Subcutaneous abdominal adipose tissue (tissue), 5 donors: ENCODE measurements around the gene SERPING1.

Experiments
- H3K27ac ChIP-seq: one replicate; pipeline ENCODE4 v1.7.0; 2013; ENCODE audit warnings: low read depth, mild to moderate bottlenecking, inconsistent platforms, low read length, moderate library complexity
- H3K27me3 ChIP-seq, 5 donors: one replicate each; pipeline ENCODE4 v1.7.0; 2013; ENCODE audit warnings: low read length in 5 of 5, inconsistent platforms in 1 of 5; ENCODE audit not compliant: control insufficient read depth in 5 of 5, insufficient read depth in 4 of 5
- H3K36me3 ChIP-seq, 5 donors: one replicate each; pipeline ENCODE4 v1.7.0; 2013; ENCODE audit warnings: low read length in 5 of 5; ENCODE audit not compliant: control insufficient read depth in 5 of 5, insufficient read depth in 5 of 5
- H3K4me1 ChIP-seq, 5 donors: one replicate each; pipeline ENCODE4 v1.7.0; 2013; ENCODE audit warnings: low read length in 5 of 5, mild to moderate bottlenecking in 3 of 5, moderate library complexity in 1 of 5; ENCODE audit not compliant: control insufficient read depth in 5 of 5, insufficient read depth in 5 of 5
- H3K4me3 ChIP-seq, 5 donors: one replicate each; pipeline ENCODE4 v1.7.0; 2013; ENCODE audit warnings: low read length in 5 of 5, low read depth in 1 of 5
- H3K9ac ChIP-seq, 5 donors: one replicate each; pipeline ENCODE4 v1.7.0; 2013; ENCODE audit warnings: low read length in 5 of 5, mild to moderate bottlenecking in 4 of 5, moderate library complexity in 3 of 5
- H3K9me3 ChIP-seq, 5 donors: one replicate each; pipeline ENCODE4 v1.7.0; 2013; ENCODE audit warnings: low read length in 5 of 5; ENCODE audit not compliant: control insufficient read depth in 5 of 5
- donor health status: healthy.
- donor health status: healthy.
- donor health status: healthy.
- donor health status: healthy.
- donor health status: healthy.

Gene SERPING1

GRCh38 chr11:57641011-57641807, 43.7 kb downstream of the SERPING1 start:
- peaks cover 4 to 42% (median 38%) of the 10 kb centered on the region in 5 donors for H3K4me1 ChIP-seq
- H3K9ac ChIP-seq = no peak overlapping the region
- no peaks in the 10 kb centered on the region for H3K9me3 ChIP-seq
- peaks cover 1 to 10% (median 7%) of the 10 kb centered on the region in 5 donors for H3K27me3 ChIP-seq
- no peaks in the 10 kb centered on the region for H3K36me3 ChIP-seq
- H3K4me3 ChIP-seq = no peak overlapping the region
- no peak overlapping the region for H3K27ac ChIP-seq

GRCh38 chr11:57643802-57644201, 46.3 kb downstream of the SERPING1 start:
- no peak overlapping the region for H3K9ac ChIP-seq
- H3K4me3 ChIP-seq = no peak overlapping the region
- no peaks in the 10 kb centered on the region for H3K9me3 ChIP-seq
- H3K36me3 ChIP-seq = no peaks in the 10 kb centered on the region
- peaks cover 1 to 51% (median 47%) of the 10 kb centered on the region in 5 donors for H3K4me1 ChIP-seq
- H3K27me3 ChIP-seq = peaks cover 21 to 33% (median 31%) of the 10 kb centered on the region in 5 donors
- no peak overlapping the region for H3K27ac ChIP-seq

- H3K4me1 ChIP-seq = peaks cover under 1 to 49% (median 44%) of the 10 kb centered on the region in 5 donors
- no peaks in the 10 kb centered on the region for H3K9me3 ChIP-seq
- H3K4me3 ChIP-seq = peak overlapping the region in 1 of 5 donors; percentile 9
- no peak overlapping the region for H3K27ac ChIP-seq
- peaks cover 28 to 40% (median 36%) of the 10 kb centered on the region in 5 donors for H3K27me3 ChIP-seq
- peak overlapping the region in 2 of 5 donors; percentile 27 to 49 for H3K9ac ChIP-seq
- H3K36me3 ChIP-seq = no peaks in the 10 kb centered on the region
Observed at GRCh38 chr11:57644748-57645688, 47.5 kb downstream of the SERPING1 start.

GRCh38 chr11:57645689-57646085, 48.2 kb downstream of the SERPING1 start:
- peaks cover 33 to 44% (median 39%) of the 10 kb centered on the region in 5 donors for H3K27me3 ChIP-seq
- H3K36me3 ChIP-seq = no peaks in the 10 kb centered on the region
- no peaks in the 10 kb centered on the region for H3K9me3 ChIP-seq
- no peak overlapping the region for H3K9ac ChIP-seq
- H3K4me3 ChIP-seq = no peak overlapping the region
- no peak overlapping the region for H3K27ac ChIP-seq
- H3K4me1 ChIP-seq = peaks cover 0 to 49% (median 42%) of the 10 kb centered on the region in 5 donors

GRCh38 chr11:57646194-57646798, 48.8 kb downstream of the SERPING1 start:
- no peak overlapping the region for H3K27ac ChIP-seq
- H3K9me3 ChIP-seq = no peaks in the 10 kb centered on the region
- H3K4me1 ChIP-seq = peaks cover 0 to 49% (median 41%) of the 10 kb centered on the region in 5 donors
- H3K36me3 ChIP-seq = no peaks in the 10 kb centered on the region
- peaks cover 33 to 45% (median 39%) of the 10 kb centered on the region in 5 donors for H3K27me3 ChIP-seq
- no peak overlapping the region for H3K4me3 ChIP-seq
- no peak overlapping the region for H3K9ac ChIP-seq

GRCh38 chr11:57646799-57647303, 49.4 kb downstream of the SERPING1 start:
- no peak overlapping the region for H3K9ac ChIP-seq
- no peak overlapping the region for H3K27ac ChIP-seq
- H3K36me3 ChIP-seq = no peaks in the 10 kb centered on the region
- H3K27me3 ChIP-seq = peaks cover 33 to 48% (median 39%) of the 10 kb centered on the region in 5 donors
- H3K4me1 ChIP-seq = peaks cover 0 to 49% (median 41%) of the 10 kb centered on the region in 5 donors
- no peaks in the 10 kb centered on the region for H3K9me3 ChIP-seq
- no peak overlapping the region for H3K4me3 ChIP-seq

GRCh38 chr11:57647372-57647771, 49.9 kb downstream of the SERPING1 start:
- Histone ChIP-seq H3K4me1 (peaks cover 0 to 49% (median 41%) of the 10 kb centered on the region in 5 donors), H3K9ac (no peak overlapping the region), H3K27ac (no peak overlapping the region), H3K36me3 (no peaks in the 10 kb centered on the region), H3K27me3 (peaks cover 33 to 48% (median 39%) of the 10 kb centered on the region in 5 donors), H3K9me3 (no peaks in the 10 kb centered on the region), H3K4me3 (no peak overlapping the region)

GRCh38 chr11:57647960-57648800, 50.7 kb downstream of the SERPING1 start:
- H3K9me3 ChIP-seq = no peaks in the 10 kb centered on the region
- H3K4me3 ChIP-seq = peak overlapping the region in 4 of 5 donors; percentile 45 to 64 (median 60)
- no peaks in the 10 kb centered on the region for H3K36me3 ChIP-seq
- H3K27me3 ChIP-seq = peaks cover 33 to 48% (median 39%) of the 10 kb centered on the region in 5 donors
- no peak overlapping the region for H3K27ac ChIP-seq
- peak overlapping the region in 1 of 5 donors; percentile 20 for H3K9ac ChIP-seq
- H3K4me1 ChIP-seq = peaks cover 0 to 55% (median 41%) of the 10 kb centered on the region in 5 donors
